C4-2B (cell line): Measurements from ENCODE around the gene TENM4.

Experiments used
- ZFX ChIP-seq: fragments of 450-650 bp; IDR thresholded peaks from 2 replicates; pipeline ENCODE4 v1.6.1; 2017
- TF ChIP-seq, protein P1 (sequence below): fragments of 450-650 bp; conservative IDR thresholded peaks from 2 replicates; pipeline ENCODE4 v1.5.1; 2017; ENCODE audit warnings: mild to moderate bottlenecking

- TF ChIP-seq, protein P1, sequence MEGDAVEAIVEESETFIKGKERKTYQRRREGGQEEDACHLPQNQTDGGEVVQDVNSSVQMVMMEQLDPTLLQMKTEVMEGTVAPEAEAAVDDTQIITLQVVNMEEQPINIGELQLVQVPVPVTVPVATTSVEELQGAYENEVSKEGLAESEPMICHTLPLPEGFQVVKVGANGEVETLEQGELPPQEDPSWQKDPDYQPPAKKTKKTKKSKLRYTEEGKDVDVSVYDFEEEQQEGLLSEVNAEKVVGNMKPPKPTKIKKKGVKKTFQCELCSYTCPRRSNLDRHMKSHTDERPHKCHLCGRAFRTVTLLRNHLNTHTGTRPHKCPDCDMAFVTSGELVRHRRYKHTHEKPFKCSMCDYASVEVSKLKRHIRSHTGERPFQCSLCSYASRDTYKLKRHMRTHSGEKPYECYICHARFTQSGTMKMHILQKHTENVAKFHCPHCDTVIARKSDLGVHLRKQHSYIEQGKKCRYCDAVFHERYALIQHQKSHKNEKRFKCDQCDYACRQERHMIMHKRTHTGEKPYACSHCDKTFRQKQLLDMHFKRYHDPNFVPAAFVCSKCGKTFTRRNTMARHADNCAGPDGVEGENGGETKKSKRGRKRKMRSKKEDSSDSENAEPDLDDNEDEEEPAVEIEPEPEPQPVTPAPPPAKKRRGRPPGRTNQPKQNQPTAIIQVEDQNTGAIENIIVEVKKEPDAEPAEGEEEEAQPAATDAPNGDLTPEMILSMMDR: no peak
- TF ChIP-seq ZFX: no peak
Observed at GRCh38 chr11:78889698-78890097, 551.1 kb downstream of the TENM4 start.
